ENCODE measurements around the gene RPS10. TPM values are rescaled to one million over a fixed set of nuclear protein-coding genes. Genes with fewer than 3 reads are reported as not detected.
A peak's percentile ranks its signal among the peaks of the same experiment; 100 is the strongest.

Gene RPS10
- total and polyA plus RNA-seq, 2 donors (not counting 3 experiments of a cell fraction or from before 2014, with no cell fraction given), result 1,416 to 5,496 TPM

- Histone ChIP-seq H3K4me2 (ENCODE audit: insufficient read depth, low read length) (peak within 1 kb of the TSS; percentile 98), H2AFZ (ENCODE audit: low read depth, low read length) (peak within 1 kb of the TSS; percentile 95), H3K9ac (replicated peaks; ENCODE audit: extremely low read depth, insufficient read depth, low read length) (peak within 1 kb of the TSS; percentile 79), H3K4me3 (replicated peaks in 1 of 3; ENCODE audit: insufficient read depth in 1 of 3, low read depth in 1 of 3, low read length in 3 of 3) (peak within 1 kb of the TSS; percentile 84 to 98 (median 96)), H3K36me3 (ENCODE audit: control insufficient read depth in 2 of 2, extremely low read depth in 1 of 2, insufficient read depth in 2 of 2, low read length in 2 of 2) (no peaks in the 10 kb centered on the region), H3K4me1 (ENCODE audit: control insufficient read depth, extremely low read depth, insufficient read depth, low read length) (peaks cover 11% of the 10 kb centered on the region), H4K20me1 (replicated peaks; ENCODE audit: control insufficient read depth, extremely low read depth, insufficient read depth, low read length) (no peaks in the 10 kb centered on the region), H3K9me3 (replicated peaks; ENCODE audit: control insufficient read depth, insufficient read depth, low read length) (no peaks in the 10 kb centered on the region), H3K9me1 (replicated peaks; ENCODE audit: control insufficient read depth, extremely low read depth, insufficient read depth, low read length) (no peaks in the 10 kb centered on the region), H3K79me2 (ENCODE audit: control insufficient read depth, insufficient read depth, low read length) (peaks cover 45% of the 10 kb centered on the region), H3K27me3 (ENCODE audit: control insufficient read depth in 2 of 2, insufficient read depth in 2 of 2, low read length in 2 of 2) (no peaks in the 10 kb centered on the region), H3K27ac (ENCODE audit: insufficient read depth, low read depth, low read length) (peak within 1 kb of the TSS; percentile 27)
- dilution Hi-C loops (cut with MboI; ENCODE audit: extremely low pct_ligation_motif_present, low sequenced_read_pairs), result no loop called here
- FAIRE-seq, result peak; percentile 85
- CTCF ChIA-PET, result interaction anchor here (0.9 to 4.5 kb wide), 6 partner anchors 22 to 197 kb away, joined by 3 to 35 read pairs (median 6); partner anchors contain the start of gene SMIM29
- intact Hi-C loops (cut with micrococcal nuclease), result loop anchor here (1.0 to 5.0 kb wide), 6 partner anchors 22 to 196 kb away; partner anchors contain the start of gene SMIM29
- DNase-seq (ENCODE audit: low read depth, low spot score), result peak; percentile 96
- BruUV-seq (replicated peaks), result TSS peak; percentile 13
- TF ChIP-seq POLR2AphosphoS5 (IDR thresholded peaks at IDR 0.05; ENCODE audit: insufficient read depth, low read depth, low read length), result peak; percentile 72
- TF ChIP-seq POLR2A (IDR thresholded peaks at IDR 0.05; ENCODE audit: low read depth, low read length), result peak; percentile 31
- TF ChIP-seq EZH2 (IDR thresholded peaks at IDR 0.05; ENCODE audit: borderline replicate concordance, low read depth, low read length, severe bottlenecking), result no peak
- TF ChIP-seq, protein P1, sequence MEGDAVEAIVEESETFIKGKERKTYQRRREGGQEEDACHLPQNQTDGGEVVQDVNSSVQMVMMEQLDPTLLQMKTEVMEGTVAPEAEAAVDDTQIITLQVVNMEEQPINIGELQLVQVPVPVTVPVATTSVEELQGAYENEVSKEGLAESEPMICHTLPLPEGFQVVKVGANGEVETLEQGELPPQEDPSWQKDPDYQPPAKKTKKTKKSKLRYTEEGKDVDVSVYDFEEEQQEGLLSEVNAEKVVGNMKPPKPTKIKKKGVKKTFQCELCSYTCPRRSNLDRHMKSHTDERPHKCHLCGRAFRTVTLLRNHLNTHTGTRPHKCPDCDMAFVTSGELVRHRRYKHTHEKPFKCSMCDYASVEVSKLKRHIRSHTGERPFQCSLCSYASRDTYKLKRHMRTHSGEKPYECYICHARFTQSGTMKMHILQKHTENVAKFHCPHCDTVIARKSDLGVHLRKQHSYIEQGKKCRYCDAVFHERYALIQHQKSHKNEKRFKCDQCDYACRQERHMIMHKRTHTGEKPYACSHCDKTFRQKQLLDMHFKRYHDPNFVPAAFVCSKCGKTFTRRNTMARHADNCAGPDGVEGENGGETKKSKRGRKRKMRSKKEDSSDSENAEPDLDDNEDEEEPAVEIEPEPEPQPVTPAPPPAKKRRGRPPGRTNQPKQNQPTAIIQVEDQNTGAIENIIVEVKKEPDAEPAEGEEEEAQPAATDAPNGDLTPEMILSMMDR (IDR thresholded peaks at IDR 0.05; ENCODE audit: extremely low read depth in 1 of 2, insufficient read depth in 1 of 2, low read depth in 1 of 2, low read length in 2 of 2), result peak; percentile 89 to 95
- TF ChIP-seq GATA2 (IDR thresholded peaks at IDR 0.05; ENCODE audit: insufficient read depth, insufficient read length, low read depth, low read length), result peak; percentile 68
- TF ChIP-seq MYC (IDR thresholded peaks at IDR 0.05; ENCODE audit: low read depth, low read length), result peak; percentile 3
- TF ChIP-seq, protein P2, sequence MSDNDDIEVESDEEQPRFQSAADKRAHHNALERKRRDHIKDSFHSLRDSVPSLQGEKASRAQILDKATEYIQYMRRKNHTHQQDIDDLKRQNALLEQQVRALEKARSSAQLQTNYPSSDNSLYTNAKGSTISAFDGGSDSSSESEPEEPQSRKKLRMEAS (IDR thresholded peaks at IDR 0.05; ENCODE audit: insufficient read depth, insufficient read length), result no peak
- TF ChIP-seq FOS (IDR thresholded peaks at IDR 0.05; ENCODE audit: borderline replicate concordance, insufficient read depth, low read length), result peak; percentile 45
- TF ChIP-seq JUN (IDR thresholded peaks at IDR 0.05; ENCODE audit: borderline replicate concordance, insufficient read depth, insufficient read length, low read depth), result no peak
- POLR2A ChIA-PET, result interaction anchor here (0.5 to 1.7 kb wide), 3 partner anchors 34 to 272 kb away, joined by 3 to 7 read pairs (median 4); partner anchors contain the start of gene RPS10
These were observed 33.2 kb downstream of the RPS10 start, which contains the start of gene NUDT3 for GRCh38 chr6:34392497-34393190. NUDT3 (minus strand) TSS chr6:34392669; CDS start chr6:34392362, 307 bp downstream.

Measured in endothelial cell of umbilical vein (primary cell).